NT2/D1 (cell line): ENCODE data around the gene SHISA5.

Source experiments
- YY1 ChIP-seq: IDR thresholded peaks from 2 replicates; pipeline ENCODE4 v1.6.1; 2011; ENCODE audit not compliant: insufficient read length, insufficient read depth
- ZNF274 ChIP-seq: IDR thresholded peaks from 2 replicates; pipeline ENCODE4 v1.6.1; 2011; ENCODE audit warnings: mild to moderate bottlenecking, low read depth, low read length

- no peak for TF ChIP-seq YY1
- TF ChIP-seq ZNF274 = no peak
These were observed 42.3 kb upstream of the SHISA5 start for GRCh38 chr3:48546203-48546829.
